LNCaP clone FGC (cell line): Measurements from ENCODE around the gene SPEF2.

Experiments
- DNase-seq: peaks from one replicate; pipeline ENCODE4 v3.0.0-alpha.2; 2011; ENCODE audit warnings: low read depth
- H3K4me3 ChIP-seq: 2 replicates; pipeline ENCODE4 v1.5.1; 2011; ENCODE audit warnings: mild to moderate bottlenecking, low read depth, low read length, control low read depth
- CTCF ChIP-seq: IDR thresholded peaks from 2 replicates; pipeline ENCODE4 v1.5.1; 2012; ENCODE audit warnings: mild to moderate bottlenecking; ENCODE audit not compliant: control insufficient read depth, insufficient read depth; ENCODE audit errors: extremely low read depth

SPEF2 gene

GRCh38 chr5:35608881-35609779 lies 8.5 kb upstream of the SPEF2 start:
- H3K4me3 ChIP-seq, result no peak overlapping the region
- no peak for TF ChIP-seq CTCF
- DNase-seq, result no peak

DNA sequence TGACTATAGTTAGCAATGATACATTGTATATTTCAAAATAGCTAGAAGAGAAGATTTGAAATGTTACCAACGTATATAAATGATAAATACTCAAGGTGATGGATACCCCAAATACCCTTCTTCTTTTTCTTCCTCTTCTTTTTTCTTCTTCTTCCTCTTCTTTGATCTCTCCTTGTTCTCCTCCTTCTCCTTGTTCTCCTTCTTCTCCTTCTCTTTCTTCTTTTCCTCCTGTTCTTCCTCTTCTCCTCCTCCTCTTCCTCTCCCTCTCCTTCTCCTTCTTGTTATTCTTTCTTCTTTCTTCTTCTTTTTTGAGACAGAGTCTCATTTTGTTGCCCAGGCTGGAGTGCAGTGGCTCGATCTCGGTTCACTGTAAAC lies 616 bp upstream of the SPEF2 start:
- peak overlapping the region; percentile 85 for H3K4me3 ChIP-seq
- DNase-seq, result no peak
- TF ChIP-seq CTCF, result no peak

DNA sequence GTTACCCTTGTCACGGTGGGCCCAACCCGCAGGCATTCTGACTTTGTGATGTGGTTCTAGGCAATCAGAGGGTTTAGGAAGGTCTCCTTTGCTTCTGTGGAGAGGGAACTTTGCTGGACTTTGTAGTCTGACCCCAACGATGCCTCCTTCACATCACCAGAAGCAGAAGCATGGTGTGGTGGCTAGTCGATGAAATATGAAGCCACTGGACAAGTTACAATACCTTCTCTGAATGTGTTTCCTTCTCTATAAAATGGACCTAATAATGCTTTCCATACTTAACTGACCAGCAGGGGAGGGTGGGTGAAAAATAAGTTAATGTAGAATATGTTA lies 607 bp downstream of the SPEF2 start:
- H3K4me3 ChIP-seq, result peak overlapping the region; percentile 85
- TF ChIP-seq CTCF, result no peak
- no peak for DNase-seq

- TF ChIP-seq CTCF, result no peak
- peak overlapping the region; percentile 85; the same call in 1 of the 2 replicates for H3K4me3 ChIP-seq
- no peak for DNase-seq
Measured at GRCh38 chr5:35618781-35619180, 1.1 kb downstream of the SPEF2 start.

GRCh38 chr5:35622974-35623373 lies 5.3 kb downstream of the SPEF2 start:
- TF ChIP-seq CTCF, result no peak
- no peak overlapping the region for H3K4me3 ChIP-seq
- DNase-seq, result no peak

DNA sequence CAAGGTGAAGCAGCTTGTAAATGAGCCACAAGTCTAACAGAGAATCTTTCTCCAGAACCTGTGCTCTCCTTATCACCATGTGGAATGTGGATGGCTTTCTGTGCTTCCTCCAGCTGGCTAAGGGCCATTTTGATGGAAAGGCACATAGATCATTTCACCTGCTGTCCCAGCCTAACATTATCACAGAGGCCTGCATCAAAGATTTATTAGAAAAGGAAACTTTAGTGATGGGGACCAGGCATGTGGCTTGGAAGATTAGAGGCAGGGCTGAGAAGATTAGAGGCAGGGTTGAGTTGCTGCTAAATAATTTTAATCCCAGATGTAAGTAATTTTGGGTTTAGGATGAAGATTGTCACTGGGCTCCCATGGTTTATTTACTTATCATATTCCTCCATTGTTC lies 6.3 kb downstream of the SPEF2 start:
- no peak for TF ChIP-seq CTCF
- H3K4me3 ChIP-seq, result no peak overlapping the region
- no peak for DNase-seq

GRCh38 chr5:35626108-35626507 lies 8.4 kb downstream of the SPEF2 start:
- H3K4me3 ChIP-seq, result no peak overlapping the region
- DNase-seq, result no peak
- no peak for TF ChIP-seq CTCF
